Tibial nerve (tissue), 4 donors: ENCODE measurements around the gene KRTAP10-3. TPM values are rescaled to one million over a fixed set of nuclear protein-coding genes. Genes with fewer than 3 reads are reported as not detected.

Experiments
- DNase-seq, 2 donors: peaks; one replicate each; pipeline ENCODE4 v3.0.0-alpha.2; 2019; ENCODE audit warnings: low spot score in 2 of 2
- H3K27ac ChIP-seq, 4 donors: fragments of 200-600 bp; sonication (generic) in 3 of 4; one replicate each; pipeline ENCODE4 v1.5.1; 2017 to 2019; ENCODE audit warnings: mild to moderate bottlenecking in 1 of 4
- H3K27me3 ChIP-seq, 2 donors: fragments of 200-600 bp; sonication (generic) in 1 of 2; one replicate each; pipeline versions ENCODE4 v1.5.1 to v1.6.0; 2017 to 2019
- H3K36me3 ChIP-seq, 3 donors: fragments of 200-600 bp; sonication (generic); one replicate each; pipeline ENCODE4 v1.5.1; 2018 to 2019
- H3K4me1 ChIP-seq, 4 donors: fragments of 200-600 bp; sonication (generic) in 3 of 4; one replicate each; pipeline ENCODE4 v1.5.1; 2017 to 2019
- H3K4me3 ChIP-seq, 4 donors: fragments of 200-600 bp; sonication (generic) in 3 of 4; one replicate each; pipeline ENCODE4 v1.5.1; 2017 to 2019; ENCODE audit warnings: mild to moderate bottlenecking in 1 of 4, moderate library complexity in 1 of 4
- H3K9me3 ChIP-seq, 4 donors: fragments of 200-600 bp; sonication (generic) in 3 of 4; one replicate each; pipeline ENCODE4 v1.5.1; 2017 to 2019
- EP300 ChIP-seq, 2 donors: sonication (generic); formaldehyde crosslinking; IDR thresholded peaks; one replicate each; pipeline ENCODE4 v1.6.1; 2017; ENCODE audit warnings: antibody characterized with exemption in 2 of 2, mild to moderate bottlenecking in 1 of 2
- POLR2A ChIP-seq, 2 donors: fragments of 450-650 bp; IDR thresholded peaks; one replicate each; pipeline ENCODE4 v1.6.1; 2017; ENCODE audit warnings: antibody characterized with exemption in 2 of 2, mild to moderate bottlenecking in 2 of 2, moderate library complexity in 2 of 2
- WGBS, 2 donors: methylation state at CpG; one replicate each; pipeline ENCODE4 v1.1.5; 2018; 5-methylcytosine and 5-hydroxymethylcytosine counted together
- total RNA-seq, 4 donors: library from RNA; depleted of rRNA; stranded (reverse); fragments of >200 nt; gene quantifications; one replicate each; pipeline ENCODE4 v1.1.0, GENCODE V29; 2016
- TF ChIP-seq, protein P1 (sequence below), 5 experiments: fragments of 200-600 bp in 3 of 5; fragments of 450-650 bp in 2 of 5; sonication (generic) in 3 of 5; IDR thresholded peaks; one replicate each; pipeline ENCODE4 v1.5.1; 2016 to 2019; ENCODE audit warnings: antibody characterized with exemption in 5 of 5, mild to moderate bottlenecking in 3 of 5, moderate library complexity in 2 of 5

KRTAP10-3 gene
- total RNA-seq, 4 donors from 2014 or later: not detected

DNA sequence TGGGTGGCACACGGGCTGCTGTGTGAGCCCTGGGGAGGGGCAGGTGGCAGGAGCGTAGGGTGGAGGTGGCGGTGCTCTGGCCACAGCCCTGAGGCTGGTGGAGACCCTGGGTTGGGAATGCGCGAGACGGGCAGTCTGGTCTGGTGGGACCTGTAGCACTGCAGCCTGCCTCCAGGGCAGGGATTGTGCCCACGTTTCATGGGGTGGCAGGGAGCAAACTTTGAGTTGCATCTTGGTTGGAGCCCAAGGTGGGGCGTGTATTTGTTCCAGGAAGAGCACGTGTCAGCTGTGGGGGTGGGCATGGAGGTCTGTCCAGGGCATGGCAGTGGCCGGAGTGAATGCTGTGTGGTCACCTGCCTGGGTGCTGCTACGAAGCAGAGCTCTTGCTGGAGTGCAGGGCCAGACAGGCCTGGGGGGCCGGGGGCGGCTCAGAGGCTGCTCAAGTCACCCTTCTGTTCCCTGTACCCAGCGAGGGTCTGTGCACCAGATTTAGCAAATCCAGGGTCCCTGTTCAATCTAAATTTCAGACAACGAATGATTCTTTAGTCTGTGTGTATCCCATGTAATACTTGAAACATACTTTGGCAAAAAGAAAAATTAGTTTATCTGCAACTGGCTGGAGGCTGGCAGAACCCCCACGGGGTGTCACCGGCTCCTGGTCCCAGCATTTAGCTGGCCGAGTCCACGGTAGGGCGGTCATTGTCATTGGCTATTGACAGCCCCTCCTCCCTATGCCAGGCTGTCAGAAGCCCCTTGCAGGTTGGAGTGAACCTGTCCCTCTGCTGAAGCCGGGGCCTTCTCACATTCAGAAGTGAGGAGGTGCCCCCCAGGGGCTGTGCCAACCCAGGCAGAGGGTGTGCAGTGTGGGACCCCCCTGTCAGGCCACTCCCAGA is 45.9 kb downstream of the KRTAP10-3 start:
- TF ChIP-seq, protein P1, sequence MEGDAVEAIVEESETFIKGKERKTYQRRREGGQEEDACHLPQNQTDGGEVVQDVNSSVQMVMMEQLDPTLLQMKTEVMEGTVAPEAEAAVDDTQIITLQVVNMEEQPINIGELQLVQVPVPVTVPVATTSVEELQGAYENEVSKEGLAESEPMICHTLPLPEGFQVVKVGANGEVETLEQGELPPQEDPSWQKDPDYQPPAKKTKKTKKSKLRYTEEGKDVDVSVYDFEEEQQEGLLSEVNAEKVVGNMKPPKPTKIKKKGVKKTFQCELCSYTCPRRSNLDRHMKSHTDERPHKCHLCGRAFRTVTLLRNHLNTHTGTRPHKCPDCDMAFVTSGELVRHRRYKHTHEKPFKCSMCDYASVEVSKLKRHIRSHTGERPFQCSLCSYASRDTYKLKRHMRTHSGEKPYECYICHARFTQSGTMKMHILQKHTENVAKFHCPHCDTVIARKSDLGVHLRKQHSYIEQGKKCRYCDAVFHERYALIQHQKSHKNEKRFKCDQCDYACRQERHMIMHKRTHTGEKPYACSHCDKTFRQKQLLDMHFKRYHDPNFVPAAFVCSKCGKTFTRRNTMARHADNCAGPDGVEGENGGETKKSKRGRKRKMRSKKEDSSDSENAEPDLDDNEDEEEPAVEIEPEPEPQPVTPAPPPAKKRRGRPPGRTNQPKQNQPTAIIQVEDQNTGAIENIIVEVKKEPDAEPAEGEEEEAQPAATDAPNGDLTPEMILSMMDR (IDR thresholded peaks at IDR 0.05): no peak
- no peak for TF ChIP-seq POLR2A (IDR thresholded peaks at IDR 0.05)
- TF ChIP-seq EP300 (IDR thresholded peaks at IDR 0.05): no peak
- Histone ChIP-seq H3K36me3 (no peaks in the 10 kb centered on the region), H3K27ac (no peak overlapping the region), H3K4me3 (no peak overlapping the region), H3K27me3 (peaks cover 0 to 37% of the 10 kb centered on the region in 2 donors), H3K9me3 (no peaks in the 10 kb centered on the region), H3K4me1 (peaks cover 0 to 9% (median 3%) of the 10 kb centered on the region in 4 donors)
- no peak for DNase-seq
- 76% methylated on average over 20 to 21 of the region's 21 CpGs for WGBS, 2 donors

DNA sequence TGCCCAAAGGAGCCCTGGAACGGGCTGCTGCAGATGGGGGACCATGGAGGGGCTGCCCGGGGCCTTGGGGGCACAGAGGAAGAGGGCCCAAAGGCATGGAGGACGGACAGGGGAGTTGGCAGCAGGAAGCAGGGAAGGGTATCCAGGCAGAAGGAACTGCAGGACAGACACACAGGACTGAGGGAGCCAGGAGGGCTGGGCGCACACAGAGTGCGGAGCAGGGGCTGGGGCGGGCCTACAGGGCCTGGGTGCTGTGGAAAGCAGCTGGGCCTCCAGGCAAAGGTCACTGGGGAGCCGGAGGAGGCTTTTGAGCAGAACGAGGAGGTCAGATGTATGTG is 46.7 kb downstream of the KRTAP10-3 start:
- H3K9me3 ChIP-seq: no peaks in the 10 kb centered on the region
- WGBS, 2 donors: 66 to 71% methylated on average over 8 of the region's 8 CpGs
- H3K4me3 ChIP-seq: no peak overlapping the region
- TF ChIP-seq POLR2A (IDR thresholded peaks at IDR 0.05) (no peak), EP300 (IDR thresholded peaks at IDR 0.05) (no peak)
- TF ChIP-seq, protein P1 (IDR thresholded peaks at IDR 0.05): no peak
- peaks cover 0 to 37% of the 10 kb centered on the region in 2 donors for H3K27me3 ChIP-seq
- peaks cover 0 to 9% (median 3%) of the 10 kb centered on the region in 4 donors for H3K4me1 ChIP-seq
- DNase-seq: no peak
- no peak overlapping the region for H3K27ac ChIP-seq
- H3K36me3 ChIP-seq: no peaks in the 10 kb centered on the region

DNA sequence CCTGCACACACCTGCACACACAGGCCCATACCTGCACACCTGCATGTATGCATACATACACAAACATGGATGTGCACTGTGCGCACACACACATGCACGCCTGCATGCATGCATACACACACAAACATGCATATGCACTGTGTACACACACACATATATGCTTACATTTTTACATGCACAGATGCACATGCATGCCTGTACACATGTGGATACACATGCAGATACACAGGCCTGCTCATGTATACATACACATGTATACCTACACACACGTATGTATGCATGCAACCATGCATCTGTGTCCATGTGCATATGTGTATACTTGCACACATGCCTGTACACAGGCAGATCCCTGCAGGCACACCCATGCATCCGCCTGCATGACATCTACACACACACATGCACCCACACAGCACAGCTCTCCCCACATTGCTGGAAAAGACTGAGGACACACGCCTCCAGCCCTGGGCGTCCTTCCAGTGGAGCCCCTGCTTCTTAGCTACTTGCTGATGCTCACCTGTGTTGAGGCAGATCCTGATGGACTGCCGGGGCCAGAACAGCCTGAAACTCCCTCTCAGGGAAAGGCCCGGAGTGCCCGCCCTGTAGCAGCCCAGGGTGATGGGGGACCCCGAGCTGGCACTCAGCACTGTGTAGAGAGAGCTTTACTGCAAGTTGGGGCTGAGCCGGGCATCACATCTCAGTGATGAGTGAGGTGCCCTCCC is 47.2 kb downstream of the KRTAP10-3 start:
- H3K4me1 ChIP-seq: peaks cover 0 to 9% (median 3%) of the 10 kb centered on the region in 4 donors
- WGBS, 2 donors: 83 to 91% methylated on average over 10 of the region's 11 CpGs
- no peaks in the 10 kb centered on the region for H3K36me3 ChIP-seq
- H3K4me3 ChIP-seq: no peak overlapping the region
- no peaks in the 10 kb centered on the region for H3K9me3 ChIP-seq
- DNase-seq: no peak
- no peak overlapping the region for H3K27ac ChIP-seq
- TF ChIP-seq EP300 (IDR thresholded peaks at IDR 0.05): no peak
- TF ChIP-seq, protein P1 (IDR thresholded peaks at IDR 0.05): no peak
- no peak for TF ChIP-seq POLR2A (IDR thresholded peaks at IDR 0.05)
- H3K27me3 ChIP-seq: peaks cover 0 to 38% of the 10 kb centered on the region in 2 donors

DNA sequence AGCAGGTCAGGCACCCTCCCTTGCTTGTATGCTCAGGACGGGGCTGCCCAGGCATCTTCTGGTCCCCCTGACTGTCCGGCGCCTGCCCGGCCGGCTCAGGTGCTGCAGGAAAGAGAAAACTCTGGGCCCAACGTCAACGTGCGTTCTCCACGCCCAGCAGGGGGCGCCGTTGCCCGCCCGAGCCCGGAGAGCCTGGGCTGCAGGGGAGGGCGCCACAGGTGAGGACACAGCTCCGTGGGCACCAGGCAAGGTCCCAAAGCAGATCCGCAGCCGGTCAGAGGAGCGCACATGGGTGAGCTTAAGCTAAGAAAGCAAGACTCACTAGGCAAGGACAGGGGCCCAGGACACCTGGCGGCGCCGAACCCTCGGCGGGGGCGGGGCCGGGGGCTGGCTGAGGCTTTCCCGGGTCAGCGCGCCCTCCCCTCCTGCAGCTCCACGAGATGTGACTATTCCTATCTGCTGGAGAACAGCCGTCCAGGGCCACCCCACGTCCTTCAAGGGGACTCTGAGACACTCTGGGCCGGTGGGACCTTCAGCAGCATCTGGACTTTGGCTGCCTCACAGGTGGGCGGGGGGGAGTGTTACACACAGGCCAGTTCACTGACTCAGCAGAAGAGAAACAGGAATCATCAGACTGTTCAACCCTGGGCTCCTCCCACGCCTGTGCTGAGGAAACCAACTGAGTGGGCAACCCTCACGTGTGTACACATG is 47.9 kb downstream of the KRTAP10-3 start:
- 11 to 32% methylated on average over 3 to 30 of the region's 36 CpGs for WGBS, 2 donors
- Histone ChIP-seq H3K36me3 (no peaks in the 10 kb centered on the region), H3K4me1 (peaks cover 0 to 9% (median 3%) of the 10 kb centered on the region in 4 donors), H3K27ac (no peak overlapping the region), H3K27me3 (peaks cover 0 to 43% of the 10 kb centered on the region in 2 donors), H3K4me3 (no peak overlapping the region), H3K9me3 (no peaks in the 10 kb centered on the region)
- peak in 1 of 2 donors; percentile 21 for DNase-seq
- TF ChIP-seq, protein P1 (IDR thresholded peaks at IDR 0.05): peak; percentile 39 to 74 (median 71)
- no peak for TF ChIP-seq EP300 (IDR thresholded peaks at IDR 0.05)
